Stimulated activated CD8-positive, alpha-beta memory T cell treated with anti-CD3 and anti-CD28 coated beads, Interleukin-2, amount 100 ng/mL, for 48 hours (primary cell): ENCODE results near the gene PLD5.
"Not testable (repeated sequence)": the region's sequence is repeated elsewhere in the genome, so short reads cannot be mapped to it uniquely, and the experiment has no call there.

Experiments
- DNase-seq, 2 donors: peaks; one replicate each; pipeline ENCODE4 v3.0.0-alpha.2; 2020; ENCODE audit warnings: low read depth in 2 of 2

PLD5 gene

DNA sequence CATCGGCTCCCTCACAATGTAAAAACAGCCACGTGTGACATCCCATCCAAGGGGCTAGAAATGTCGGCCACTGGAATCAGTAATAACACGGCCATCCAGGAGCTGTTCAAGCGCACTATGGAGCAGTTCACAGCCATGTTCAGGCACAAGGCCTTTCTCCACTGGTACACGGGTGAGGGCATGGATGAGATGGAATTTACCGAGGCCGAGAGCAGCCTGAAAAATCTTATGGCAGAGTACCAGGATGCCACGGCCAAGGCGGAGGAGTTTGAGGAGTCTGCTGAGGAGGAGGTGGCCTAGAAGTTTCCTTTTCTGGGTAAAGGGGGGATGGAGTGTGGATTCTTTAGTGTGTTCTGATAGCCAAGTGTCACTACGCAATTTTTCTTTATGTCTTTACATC is 464.5 kb downstream of the PLD5 start:
- DNase-seq = no peak

DNA sequence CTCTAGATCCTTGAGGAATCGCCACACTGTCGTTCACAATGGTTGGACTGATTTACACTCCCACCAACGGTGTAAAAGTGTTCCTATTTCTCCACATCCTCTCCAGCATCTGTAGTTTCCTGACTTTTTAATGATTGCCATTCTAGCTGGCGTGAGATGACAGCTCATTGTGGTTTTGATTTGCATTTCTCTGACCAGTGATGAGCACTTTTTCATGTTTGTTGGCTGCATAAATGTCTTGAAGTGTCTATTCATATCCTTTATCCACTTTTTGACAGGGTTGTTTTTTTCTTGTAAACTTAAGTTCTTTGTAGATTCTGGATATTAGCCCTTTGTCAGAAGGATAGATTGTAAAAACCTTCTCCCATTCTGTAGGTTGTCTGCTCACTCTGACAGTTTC is 465.9 kb downstream of the PLD5 start:
- DNase-seq = not testable (repeated sequence)

- not testable (repeated sequence) for DNase-seq
Measured at GRCh38 chr1:242058181-242058580, 466.3 kb downstream of the PLD5 start.

DNA sequence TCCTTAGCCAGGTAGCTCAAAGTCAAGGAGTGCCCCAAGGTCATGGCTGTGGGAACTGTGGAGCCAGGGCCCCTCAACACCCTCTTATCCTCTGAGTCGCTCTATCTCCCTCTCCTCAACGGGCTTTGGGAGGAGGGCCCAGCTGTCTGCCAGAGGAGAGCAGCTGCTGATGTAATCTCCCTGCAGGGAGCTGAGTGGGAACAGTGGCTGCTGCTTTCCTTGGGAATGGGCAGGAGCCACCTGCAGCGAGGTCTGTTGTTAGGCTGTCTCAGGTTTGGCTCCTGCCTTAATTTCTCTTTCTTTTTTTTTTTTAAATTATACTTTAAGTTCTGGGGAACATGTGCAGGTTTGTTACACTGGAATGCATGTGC is 466.8 kb downstream of the PLD5 start:
- no peak for DNase-seq

- no peak for DNase-seq
Measured at GRCh38 chr1:242056988-242057744, 467.3 kb downstream of the PLD5 start.

- no peak for DNase-seq
Measured at GRCh38 chr1:242055749-242056320, 468.7 kb downstream of the PLD5 start.

- DNase-seq = no peak
Measured at GRCh38 chr1:242043165-242043564, 481.3 kb downstream of the PLD5 start.

DNA sequence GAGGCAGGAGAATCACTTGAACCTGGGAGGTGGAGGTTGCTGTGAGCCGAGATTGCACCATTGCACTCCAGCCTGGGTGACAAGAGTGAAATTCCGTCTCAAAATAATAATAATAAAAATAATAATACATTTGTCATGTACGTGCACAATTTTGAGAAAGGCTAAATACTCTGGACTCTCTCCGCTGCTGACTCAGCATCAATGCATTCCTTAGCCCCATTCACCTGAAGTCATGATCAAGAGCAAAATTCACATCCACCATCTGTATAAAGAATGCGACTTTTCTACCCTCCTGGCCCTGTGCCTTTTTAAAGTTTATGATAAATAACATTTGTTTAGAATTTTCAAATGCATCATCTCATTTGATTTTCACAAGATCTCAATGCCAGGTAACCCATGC is 490.1 kb downstream of the PLD5 start:
- no peak for DNase-seq

- no peak for DNase-seq
Measured at GRCh38 chr1:242033447-242033846, 491.1 kb downstream of the PLD5 start.
